Heart right ventricle (tissue), 16 donors: ENCODE measurements around the gene EPHB6. TPM values are rescaled to one million over a fixed set of nuclear protein-coding genes. Genes with fewer than 3 reads are reported as not detected.
A peak's percentile ranks its signal among the peaks of the same experiment; 100 is the strongest.

ENCODE experiments used
- ATAC-seq, 8 donors: fragments of 200-7000 bp; cut with Tn5 transposase; one replicate each; pipeline ENCODE4 v1.9.1; 2020; ENCODE audit warnings: mild to moderate bottlenecking in 8 of 8, moderate library complexity in 8 of 8, moderate number of reproducible peaks in 1 of 8
- DNase-seq, 2 donors: peaks; one replicate each; pipeline ENCODE4 v3.0.0-alpha.2; 2020
- H3K27ac ChIP-seq, 10 donors: fragments of 200-600 bp; sonication (generic) in 2 of 10; one replicate each; pipeline versions ENCODE4 v1.5.0 to v1.8.0; 2020 to 2022; ENCODE audit warnings: mild to moderate bottlenecking in 3 of 10
- H3K27me3 ChIP-seq, 7 donors: fragments of 200-600 bp; one replicate each; pipeline ENCODE4 v1.8.0; 2021 to 2022; ENCODE audit warnings: mild to moderate bottlenecking in 2 of 7
- H3K36me3 ChIP-seq, 9 donors: fragments of 200-600 bp; sonication (generic) in 1 of 9; one replicate each; pipeline versions ENCODE4 v1.5.0 to v1.8.0; 2020 to 2022; ENCODE audit warnings: mild to moderate bottlenecking in 2 of 9
- H3K4me1 ChIP-seq, 9 donors: fragments of 200-600 bp; sonication (generic) in 1 of 9; one replicate each; pipeline versions ENCODE4 v1.5.0 to v1.8.0; 2020 to 2022; ENCODE audit warnings: mild to moderate bottlenecking in 4 of 9
- H3K4me3 ChIP-seq, 10 donors: fragments of 200-600 bp; sonication (generic) in 2 of 10; one replicate each; pipeline versions ENCODE4 v1.5.0 to v1.8.0; 2020 to 2022; ENCODE audit warnings: mild to moderate bottlenecking in 7 of 10, moderate library complexity in 2 of 10
- H3K9me3 ChIP-seq, 11 donors: fragments of 200-600 bp in 10 of 11; sonication (generic) in 2 of 11; one replicate each; pipeline versions ENCODE4 v1.5.0 to v1.8.0; 2013 to 2022; ENCODE audit warnings: mild to moderate bottlenecking in 2 of 11, control low read depth in 1 of 11, moderate library complexity in 1 of 11
- CTCF ChIP-seq, 9 donors: fragments of 200-600 bp; sonication (generic) in 2 of 9; IDR thresholded peaks; one replicate each; pipeline versions ENCODE4 v1.5.0 to v1.8.0; 2021 to 2022; ENCODE audit warnings: antibody characterized with exemption in 9 of 9, mild to moderate bottlenecking in 5 of 9, moderate library complexity in 1 of 9
- WGBS, 2 donors: extraction: QIAGEN DNeasy Blood & Tissue Kit; methylation state at CpG; one replicate each; pipeline ENCODE4 v1.1.7; 2013; ENCODE audit warnings: inconsistent platforms in 1 of 2; 5-methylcytosine and 5-hydroxymethylcytosine counted together
- intact Hi-C, 10 donors: fragments of 100-400 bp; cut with DNase I; formaldehyde crosslinking; loops; one replicate each; pipeline versions ENCODE4 v1.11.1 to v1.14.2; 2022
- polyA plus RNA-seq, 2 donors: library from polyadenylated mRNA; stranded (reverse); fragments of 200-250 nt; gene quantifications; one replicate each; pipeline ENCODE4 v1.2.3, GENCODE V29; 2013
- total RNA-seq, 10 donors: library from RNA; stranded (reverse); fragmentation: NEBNext Ultra II Directional in 3 of 10; extraction: Animal tissue kit (Norgen Biotek cat#: 25700) in 3 of 10; gene quantifications; one replicate each; pipeline versions ENCODE4 v1.2.1 to v1.2.4, GENCODE V29; 2021 to 2023
- donor health status: Arrhythmogenic right ventricular cardiomyopathy.
- donor health status: ischemic (EF 13 %, LVEDD 7.1; RV severe dilation, severe dysfunction).
- donor health status: healthy with polysubstance abuse.
- donor health status: DM: no; HTN: yes; CAD: no.
- donor health status: DM: no; HTN: no; CAD: no.
- donor health status: ischemic (EF 25% LVEDD 6.9; RV normal size, moderate dysfunction).
- donor health status: ischemic (EF 25% LVEDD 5.7; RV mildly dilated, moderate dysfunction).
- donor health status: healthy.
- donor health status: DM: yes; HTN: yes; CAD: no.
- donor health status: Ischemic cardiomyopathy.
- donor health status: ischemic (EF 35%, LVEDD 5.7; RV mildly dilated, moderate dysfunction).
- donor health status: nonischemic (EF 11% LVEDD 7.7; RV severe dilation, severe dysfunction).
- donor health status: DM: yes; HTN: yes; CAD: no.
- donor health status: PGD.
- donor health status: ischemic (EF 29% LVEDD 5.4; RV normal size, mild dysfunction).
- donor health status: nonischemic (EF 23%, LVEDD 6.1; RV moderate dilation, normal function).

EPHB6 gene
- total and polyA plus RNA-seq, 12 donors: 0.55 to 14.9 (median 2.6) TPM

- peaks cover 0 to 23% (median 17%) of the 10 kb centered on the region in 9 donors for H3K4me1 ChIP-seq
- H3K27ac ChIP-seq: peak overlapping the region in 9 of 10 donors; percentile 14 to 84 (median 56)
- peak; percentile 46 to 86 (median 74) for TF ChIP-seq CTCF (IDR thresholded peaks at IDR 0.05)
- H3K36me3 ChIP-seq: no peaks in the 10 kb centered on the region
- ATAC-seq (peak; percentile 56 to 86 (median 80)), DNase-seq (peak; percentile 49 to 60)
- intact Hi-C loops: loop anchor here in 8 of 10 donors (1.0 to 10.0 kb wide), 8 partner anchors 148 to 361 kb away; no protein-coding TSS in a partner anchor
- H3K4me3 ChIP-seq: peak overlapping the region; percentile 53 to 75 (median 70)
- 0 to 1% methylated on average over 23 of the region's 23 CpGs for WGBS, 2 donors
- H3K27me3 ChIP-seq: peaks cover 0 to 24% (median 11%) of the 10 kb centered on the region in 7 donors
- H3K9me3 ChIP-seq: no peaks in the 10 kb centered on the region
Observed at GRCh38 chr7:142853739-142854371, 1.0 kb upstream of the EPHB6 start.

- Histone ChIP-seq H3K27ac (peak overlapping the region in 6 of 10 donors; percentile 33 to 84 (median 58)), H3K9me3 (no peaks in the 10 kb centered on the region), H3K4me1 (peaks cover 0 to 29% (median 17%) of the 10 kb centered on the region in 9 donors), H3K4me3 (peak overlapping the region; percentile 53 to 75 (median 70)), H3K36me3 (no peaks in the 10 kb centered on the region), H3K27me3 (peaks cover 0 to 17% (median 7%) of the 10 kb centered on the region in 7 donors)
- no peak for TF ChIP-seq CTCF (IDR thresholded peaks at IDR 0.05)
- ATAC-seq: peak in 4 of 8 donors; percentile 1 to 32 (median 4)
- intact Hi-C loops: loop anchor here in 9 of 10 donors (2.0 to 10.0 kb wide), 8 partner anchors 147 to 362 kb away; no protein-coding TSS in a partner anchor
- 2 to 3% methylated on average over 43 of the region's 43 CpGs for WGBS, 2 donors
- no peak for DNase-seq
Observed at GRCh38 chr7:142855114-142855743, 353 bp downstream of the EPHB6 start.

GRCh38 chr7:142855756-142856564 lies 1.1 kb downstream of the EPHB6 start:
- H3K36me3 ChIP-seq: no peaks in the 10 kb centered on the region
- peaks cover 0 to 29% (median 17%) of the 10 kb centered on the region in 9 donors for H3K4me1 ChIP-seq
- DNase-seq: peak in 1 of 2 donors; percentile 67
- WGBS, 2 donors: 48 to 49% methylated on average over 12 of the region's 12 CpGs
- H3K9me3 ChIP-seq: no peaks in the 10 kb centered on the region
- ATAC-seq: peak in 7 of 8 donors; percentile 12 to 83 (median 50)
- H3K27me3 ChIP-seq: peaks cover 0 to 9% (median 0%) of the 10 kb centered on the region in 7 donors
- no peak overlapping the region for H3K27ac ChIP-seq
- intact Hi-C loops: loop anchor here in 9 of 10 donors (2.0 to 10.0 kb wide), 8 partner anchors 146 to 361 kb away; no protein-coding TSS in a partner anchor
- TF ChIP-seq CTCF (IDR thresholded peaks at IDR 0.05): no peak
- peak overlapping the region in 9 of 10 donors; percentile 54 to 75 (median 71) for H3K4me3 ChIP-seq
